H7 (cell line): ENCODE data around the gene TRIP10. TPM values are rescaled to one million over a fixed set of nuclear protein-coding genes. Genes with fewer than 3 reads are reported as not detected.
A peak's percentile ranks its signal among the peaks of the same experiment; 100 is the strongest.

ENCODE experiments used
- DNase-seq: peaks from one replicate; pipeline ENCODE4 v3.0.0; 2012
- H3K27me3 ChIP-seq: 2 replicates; pipeline ENCODE4 v1.6.0; 2011; ENCODE audit warnings: mild to moderate bottlenecking, low read length; ENCODE audit not compliant: control insufficient read depth, insufficient read depth
- H3K36me3 ChIP-seq: replicated peaks from 2 replicates; pipeline ENCODE4 v1.5.1; 2011; ENCODE audit warnings: low read length; ENCODE audit not compliant: control insufficient read depth, insufficient read depth
- H3K4me3 ChIP-seq: 2 replicates; pipeline ENCODE4 v1.5.1; 2011; ENCODE audit warnings: low read depth, mild to moderate bottlenecking, control low read depth, low read length, moderate library complexity; ENCODE audit not compliant: insufficient read depth
- total RNA-seq: library from RNA; depleted of rRNA; stranded (reverse); fragments of >200 nt; shearing (Covaris generic); gene quantifications from 2 replicates; pipeline ENCODE4 v1.2.3, GENCODE V29; 2014

TRIP10 gene
- total RNA-seq, 1 experiment from 2014 or later: 92.2 TPM

DNA sequence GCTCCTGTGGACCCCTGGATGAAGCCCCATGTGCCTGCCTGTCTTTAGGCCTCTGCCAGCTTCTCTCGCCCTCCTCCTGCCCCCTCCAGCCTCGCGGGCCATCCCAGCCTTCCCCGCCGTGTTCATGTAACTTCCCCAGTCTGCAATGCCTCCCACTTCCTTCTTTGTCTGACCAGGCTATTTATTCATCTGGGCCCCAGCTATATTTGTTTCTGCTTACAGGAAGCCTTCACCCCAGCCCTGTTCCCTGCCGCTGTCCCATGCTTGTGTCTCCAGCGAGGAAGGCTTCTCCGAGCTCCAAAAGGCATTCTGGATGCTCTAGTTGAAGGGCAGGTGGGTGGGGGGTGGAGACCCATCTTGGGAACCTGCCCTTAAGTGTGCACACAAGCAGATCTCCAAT, 11.1 kb upstream of the TRIP10 start:
- no peaks in the 10 kb centered on the region for H3K27me3 ChIP-seq
- no peak for DNase-seq
- H3K4me3 ChIP-seq: no peak overlapping the region
- peaks cover 2% of the 10 kb centered on the region for H3K36me3 ChIP-seq

DNA sequence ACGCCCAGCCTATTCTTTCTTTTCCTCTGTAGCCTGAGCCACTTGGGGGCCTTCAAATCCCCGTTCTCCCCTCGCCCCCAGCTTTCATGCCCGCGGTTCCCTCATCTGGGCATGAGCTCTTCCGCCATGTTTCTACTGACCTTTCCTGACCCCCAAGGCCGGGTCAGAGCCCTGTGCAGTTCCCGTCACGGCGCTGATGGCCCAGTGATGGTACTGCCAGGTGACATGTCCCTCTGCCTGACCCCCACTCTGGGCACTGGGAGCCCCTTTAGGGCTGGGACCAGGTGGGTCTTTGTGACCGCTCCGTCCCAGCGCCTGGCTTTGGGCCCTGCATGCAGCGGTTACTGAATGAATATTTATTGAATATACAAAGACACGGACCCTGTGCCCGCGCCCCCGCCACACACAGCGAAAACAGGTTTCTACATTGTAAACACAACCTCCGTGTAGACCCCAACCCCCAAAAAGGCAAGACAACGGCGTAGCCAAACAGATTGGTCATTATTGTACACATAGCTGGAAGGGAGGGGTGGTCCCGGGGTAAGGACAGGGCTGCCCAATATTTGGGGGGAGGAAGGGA, 9.8 kb upstream of the TRIP10 start:
- Histone ChIP-seq H3K4me3 (peak overlapping the region; percentile 25), H3K27me3 (no peaks in the 10 kb centered on the region), H3K36me3 (peaks cover 2% of the 10 kb centered on the region)
- DNase-seq: peak; percentile 33

DNA sequence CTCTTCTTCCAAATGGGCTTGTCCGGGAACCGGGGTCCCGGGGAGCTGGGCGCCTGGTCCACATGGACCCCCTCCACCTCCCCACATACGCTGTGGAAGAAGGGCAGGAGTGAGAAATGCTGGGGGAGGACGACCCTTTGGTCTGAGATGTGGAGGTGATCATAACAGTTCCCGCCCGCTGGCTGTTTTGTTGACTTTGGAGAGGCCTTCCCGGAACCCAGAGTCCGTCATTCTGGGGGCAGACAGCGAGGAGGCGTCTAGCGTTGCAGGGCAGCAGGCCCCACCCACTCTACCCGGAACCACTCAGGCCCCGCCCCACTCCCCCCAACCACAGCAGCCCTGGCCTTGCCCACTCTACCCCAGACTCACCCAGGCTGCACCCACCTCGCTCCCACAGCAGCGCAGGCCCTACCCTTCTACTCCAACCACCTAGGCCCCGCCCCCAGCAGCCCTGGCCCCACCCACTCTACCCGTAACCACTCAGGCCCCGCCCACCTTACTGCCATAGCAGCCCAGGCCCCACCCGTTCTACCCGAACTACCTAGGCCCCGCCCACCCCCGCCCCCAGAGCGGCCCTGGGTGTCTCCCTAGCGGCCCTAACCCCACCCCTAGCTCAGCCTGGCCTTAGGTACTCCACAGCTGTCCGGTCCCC, 9.2 kb upstream of the TRIP10 start:
- DNase-seq: peak; percentile 98
- peak overlapping the region; percentile 25 for H3K4me3 ChIP-seq
- no peaks in the 10 kb centered on the region for H3K27me3 ChIP-seq
- H3K36me3 ChIP-seq: peaks cover 2% of the 10 kb centered on the region

DNA sequence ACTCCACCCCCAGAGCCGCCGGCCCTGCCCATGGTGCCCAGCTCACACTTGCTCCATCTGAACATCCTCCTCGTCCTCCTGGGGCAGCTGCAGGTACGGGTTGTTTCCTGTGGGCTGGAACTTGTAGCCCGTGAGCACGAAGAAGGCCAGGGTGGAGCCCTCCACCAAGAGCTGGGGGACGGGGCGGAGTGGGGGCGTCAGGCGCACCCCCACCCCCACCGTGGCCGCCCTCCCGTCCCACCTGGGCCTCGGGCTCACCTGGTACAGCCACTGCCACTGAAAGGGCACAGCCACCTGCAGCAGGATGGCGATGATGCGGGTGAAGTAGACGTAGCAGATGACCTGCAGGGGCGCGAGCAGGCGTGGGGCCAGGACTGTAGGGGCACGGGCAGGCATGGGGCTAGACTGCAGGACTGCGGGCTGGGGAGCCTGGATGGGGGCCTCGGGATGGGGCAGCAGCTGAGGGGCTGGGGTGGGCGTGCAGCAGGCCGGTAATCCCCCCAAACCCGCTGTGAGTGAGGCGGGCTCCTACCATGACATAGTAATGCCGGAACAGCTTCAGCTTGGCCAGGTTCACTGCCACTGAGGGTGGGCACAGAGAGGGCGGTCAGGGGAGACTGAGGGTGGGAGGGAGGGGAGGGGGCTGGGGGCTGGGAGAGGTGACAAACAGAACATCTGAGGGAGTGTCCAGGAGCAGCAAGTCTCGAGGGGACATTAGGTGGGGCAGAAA, 8.4 kb upstream of the TRIP10 start:
- DNase-seq: no peak
- H3K36me3 ChIP-seq: peaks cover 2% of the 10 kb centered on the region
- H3K4me3 ChIP-seq: no peak overlapping the region
- H3K27me3 ChIP-seq: no peaks in the 10 kb centered on the region

DNA sequence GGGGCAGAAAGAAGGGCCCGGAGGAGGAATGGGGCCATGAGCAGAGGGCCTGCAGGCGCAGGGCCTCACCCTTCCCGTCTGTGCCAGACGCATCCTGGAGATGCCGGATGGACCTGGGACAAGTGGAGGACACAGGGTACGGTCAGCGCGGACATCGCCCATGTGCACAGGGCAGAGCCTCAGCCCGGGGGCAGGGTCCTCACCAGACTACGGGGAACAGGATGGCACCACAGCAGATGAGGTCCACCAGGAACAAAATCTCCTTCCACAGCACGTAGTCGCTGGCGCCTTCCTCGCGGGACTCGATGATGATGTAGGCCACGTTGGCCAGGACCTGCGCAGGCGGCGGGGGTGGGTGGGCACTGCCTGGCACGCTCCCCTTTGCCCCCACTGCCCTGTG, 7.7 kb upstream of the TRIP10 start:
- peaks cover 2% of the 10 kb centered on the region for H3K36me3 ChIP-seq
- no peak overlapping the region for H3K4me3 ChIP-seq
- no peaks in the 10 kb centered on the region for H3K27me3 ChIP-seq
- DNase-seq: peak; percentile 37

DNA sequence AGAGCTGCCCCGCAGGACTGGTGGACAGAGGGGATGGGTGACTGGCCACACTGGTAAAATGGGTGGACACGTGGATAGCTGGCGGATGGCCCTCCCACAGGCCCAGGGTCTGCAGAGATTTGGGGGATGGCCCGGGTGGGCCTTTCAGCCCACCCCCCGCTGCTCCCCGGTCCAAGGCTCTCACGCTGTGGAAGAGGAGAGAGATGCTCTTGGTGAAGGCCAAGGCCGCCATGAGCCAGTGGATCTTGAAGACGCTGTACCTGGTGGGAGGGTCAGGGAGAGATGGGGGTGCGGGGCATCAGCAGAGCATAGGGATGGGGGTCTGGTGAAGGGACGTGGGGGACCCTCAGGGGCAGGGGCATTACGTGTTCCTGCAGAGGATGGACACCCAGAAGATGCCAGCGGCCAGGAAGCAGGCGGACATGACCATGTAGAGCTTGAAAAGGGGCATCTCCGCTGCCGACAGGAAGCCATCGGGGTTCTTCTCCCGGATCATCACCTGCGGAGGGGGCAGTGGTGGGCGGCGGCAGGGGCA, 6.6 kb upstream of the TRIP10 start:
- Histone ChIP-seq H3K4me3 (no peak overlapping the region), H3K36me3 (peaks cover 2% of the 10 kb centered on the region), H3K27me3 (no peaks in the 10 kb centered on the region)
- DNase-seq: no peak

DNA sequence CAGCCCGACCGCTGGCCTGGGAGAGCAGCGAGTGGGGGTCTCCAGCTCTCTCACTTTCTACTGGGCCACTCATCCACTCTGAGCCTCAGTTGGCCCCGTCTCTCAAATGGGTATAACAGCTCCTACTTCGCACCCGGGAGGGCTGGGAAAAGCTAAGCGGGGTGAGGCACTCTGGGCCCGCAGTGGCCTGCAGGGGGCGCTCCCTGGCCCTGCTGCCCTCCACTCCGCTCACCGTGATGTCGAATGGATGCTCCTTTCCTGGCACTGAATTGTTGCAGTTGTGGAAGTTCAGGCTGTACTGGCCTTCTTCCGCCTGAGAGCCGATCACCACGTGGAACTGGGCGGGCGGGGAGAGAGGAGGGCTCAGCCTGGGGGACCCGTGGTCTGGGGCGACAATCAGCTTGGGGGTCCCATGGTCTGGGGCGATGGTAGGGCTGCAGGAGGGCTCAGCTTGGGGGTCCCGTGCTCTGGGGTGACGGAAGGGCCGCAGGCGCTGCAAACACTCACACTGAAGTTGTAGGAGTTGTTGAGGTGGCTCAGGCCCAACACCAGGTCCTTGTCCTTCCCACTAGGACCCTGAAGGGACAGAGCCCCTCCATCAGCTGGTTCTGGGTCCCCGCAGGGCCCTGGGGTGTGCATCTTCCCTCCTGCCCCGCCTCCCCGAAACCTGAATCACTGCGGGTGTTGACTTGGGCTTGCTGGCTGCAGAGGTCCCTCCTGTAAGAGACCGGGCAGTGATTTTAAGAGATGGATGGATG, 6.0 kb upstream of the TRIP10 start:
- peak; percentile 90 for DNase-seq
- Histone ChIP-seq H3K4me3 (no peak overlapping the region), H3K27me3 (no peaks in the 10 kb centered on the region), H3K36me3 (peaks cover 2% of the 10 kb centered on the region)

DNA sequence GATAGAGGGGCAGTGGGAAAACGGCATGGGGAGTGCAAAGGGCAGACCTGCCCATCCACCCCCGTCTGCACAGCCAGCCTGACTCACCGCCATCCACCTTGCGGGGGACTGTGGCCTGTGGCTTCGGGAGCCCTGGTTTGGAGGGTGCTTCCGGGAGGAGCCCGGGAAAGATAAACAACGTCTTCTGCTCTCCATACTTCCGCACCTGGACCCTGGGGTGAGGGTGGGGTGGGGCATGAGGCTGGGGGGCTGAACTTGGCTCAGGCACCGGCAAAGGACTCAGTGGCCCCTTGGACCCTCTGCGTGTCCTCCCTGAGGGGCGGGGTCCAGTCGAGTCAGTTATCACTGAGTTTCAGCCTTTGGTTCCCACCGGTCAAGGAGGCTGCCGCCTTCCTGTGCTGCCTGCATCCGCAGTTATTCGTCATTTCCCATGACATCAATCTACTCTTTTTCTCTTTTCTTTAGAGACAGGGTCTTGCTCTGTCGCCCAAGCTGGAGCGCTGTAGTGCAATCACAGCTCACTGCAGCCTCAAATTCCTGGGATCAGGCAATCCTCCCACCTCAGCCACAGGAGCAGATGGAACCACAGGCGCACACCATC, 5.3 kb upstream of the TRIP10 start:
- peak; percentile 47 for DNase-seq

DNA sequence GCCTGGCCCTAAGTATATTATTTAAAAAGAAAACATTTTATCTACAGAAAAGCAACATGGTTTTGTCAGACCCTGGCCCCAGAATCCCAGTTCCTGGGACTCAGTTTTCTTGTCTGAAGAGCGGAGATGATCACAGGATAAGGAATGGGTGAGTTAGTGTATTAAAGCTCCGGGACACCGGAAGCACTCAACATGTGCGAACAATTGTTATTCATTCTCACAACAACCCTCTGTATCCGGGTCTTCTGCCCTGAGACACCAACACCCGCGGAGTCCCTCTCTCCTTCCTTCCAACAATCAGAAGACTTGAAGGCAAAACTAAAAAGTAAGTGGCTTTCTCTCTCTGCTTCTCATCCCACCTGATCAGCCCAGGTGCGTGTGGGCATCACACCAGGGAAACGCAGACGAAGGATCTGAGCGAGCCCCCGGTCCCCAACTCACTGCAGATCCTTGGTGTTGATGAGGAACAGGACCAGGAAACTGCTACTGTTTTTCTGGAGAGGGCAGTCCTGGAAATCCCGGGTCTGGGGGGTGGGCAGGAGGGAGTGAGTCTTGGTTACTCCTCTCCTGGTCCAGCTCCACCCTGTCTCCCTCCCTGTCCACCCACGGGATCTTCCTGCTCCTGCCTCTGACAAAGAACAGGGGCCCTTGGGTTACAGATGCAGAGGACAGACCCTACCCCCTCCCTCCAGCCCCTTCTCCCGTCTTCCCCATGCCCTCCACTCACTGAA, 4.1 kb upstream of the TRIP10 start:
- Histone ChIP-seq H3K36me3 (peaks cover 2% of the 10 kb centered on the region), H3K27me3 (no peaks in the 10 kb centered on the region), H3K4me3 (peak overlapping the region; percentile 82)
- DNase-seq: peak; percentile 32

More for the DNA sequence above, 5.3 kb upstream of the TRIP10 start:
- Histone ChIP-seq H3K4me3 (no peak overlapping the region), H3K36me3 (peaks cover 2% of the 10 kb centered on the region), H3K27me3 (no peaks in the 10 kb centered on the region)

DNA sequence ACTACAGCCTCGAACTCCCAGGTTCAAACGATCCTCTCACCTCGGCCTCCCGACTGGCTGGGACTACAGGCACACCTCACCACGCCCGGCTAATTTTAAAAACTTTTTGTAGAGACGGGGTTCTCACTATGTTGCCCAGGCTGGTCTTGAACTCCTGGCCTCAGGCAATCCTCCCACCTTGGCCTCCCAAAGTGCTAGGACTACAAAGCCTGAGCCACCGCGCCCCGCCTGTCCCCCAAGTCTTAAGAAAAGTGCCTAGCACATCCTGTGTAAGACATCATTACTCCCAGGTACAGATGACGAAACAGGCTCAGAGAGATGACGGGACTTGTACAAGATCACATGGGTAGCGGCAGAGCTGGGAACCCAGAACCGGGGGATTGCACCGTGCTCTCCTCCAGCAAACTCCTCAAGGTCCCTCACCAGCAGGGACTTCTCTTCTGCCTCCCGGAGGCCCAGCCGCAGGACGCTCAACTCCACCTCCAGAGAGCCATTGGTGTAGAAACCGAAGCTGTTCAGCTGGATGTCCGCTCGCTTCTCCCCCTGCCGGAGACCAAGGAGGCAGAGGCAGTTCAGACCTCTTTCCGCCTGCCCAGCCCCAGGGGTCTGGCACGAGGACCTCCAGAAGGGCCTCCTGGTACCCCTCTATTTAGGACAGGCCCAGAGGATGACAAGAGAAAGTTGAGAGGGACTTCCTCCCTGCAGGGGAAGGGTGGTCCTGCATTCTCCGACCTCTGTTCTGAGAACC, 3.1 kb upstream of the TRIP10 start:
- DNase-seq: peak; percentile 82
- peaks cover 2% of the 10 kb centered on the region for H3K36me3 ChIP-seq
- peak overlapping the region; percentile 82 for H3K4me3 ChIP-seq
- no peaks in the 10 kb centered on the region for H3K27me3 ChIP-seq

DNA sequence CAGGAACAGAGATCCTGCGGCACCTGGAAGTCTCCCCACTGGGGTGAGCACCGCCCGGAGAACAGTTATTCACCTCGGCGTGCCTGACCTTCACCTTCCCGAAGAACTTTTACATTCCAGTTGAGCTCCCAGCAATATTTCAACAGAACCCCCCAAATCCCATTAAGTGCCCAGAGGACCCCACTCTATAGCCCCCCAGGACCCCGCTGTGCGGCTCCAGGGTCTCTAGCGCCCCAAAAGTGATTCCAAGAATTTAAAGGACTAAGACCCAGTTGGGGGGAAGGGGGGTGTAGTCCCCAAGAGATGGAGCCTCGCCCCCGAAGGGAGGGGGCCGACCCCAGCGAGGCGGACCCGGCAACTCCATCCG, 2.6 kb upstream of the TRIP10 start:
- peak overlapping the region; percentile 82 for H3K4me3 ChIP-seq
- H3K27me3 ChIP-seq: no peaks in the 10 kb centered on the region
- H3K36me3 ChIP-seq: peaks cover 2% of the 10 kb centered on the region
- DNase-seq: no peak

DNA sequence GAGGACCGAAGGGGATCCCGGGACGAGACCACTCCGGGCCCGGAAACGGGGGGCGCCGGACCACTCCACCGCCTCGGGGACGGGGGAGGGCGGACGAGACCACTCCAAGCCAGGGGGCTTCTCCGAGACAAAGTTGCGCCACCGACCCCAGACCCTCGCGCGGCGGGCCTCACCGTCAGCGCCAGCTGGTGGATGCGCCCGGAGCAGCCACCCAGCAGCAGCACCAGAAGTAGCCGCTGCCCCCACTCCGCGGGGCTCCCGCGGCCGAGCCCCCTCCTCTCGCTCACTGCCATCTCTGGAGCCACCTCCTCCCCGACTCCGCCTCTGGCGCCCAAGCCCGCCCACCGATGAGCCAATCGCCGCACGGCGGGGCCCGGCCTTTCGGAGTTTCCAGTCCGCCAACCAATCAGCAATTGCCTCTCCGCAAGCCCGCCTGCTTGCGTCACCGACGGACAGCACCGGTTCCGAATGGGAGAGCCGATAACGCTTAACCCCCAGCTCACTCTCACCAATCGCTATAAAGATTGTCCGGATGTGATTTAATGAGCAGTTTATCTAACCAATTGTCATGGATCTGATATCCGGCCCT, 2.1 kb upstream of the TRIP10 start, which contains the start of gene GPR108:
Gene GPR108 (minus strand): TSS at position 297 of the 589 bp plus-strand sequence. CDS start 4 bp downstream, at position 293.
- peak within 1 kb of the TSS; percentile 82 for H3K4me3 ChIP-seq
- peaks cover 2% of the 10 kb centered on the region for H3K36me3 ChIP-seq
- H3K27me3 ChIP-seq: no peaks in the 10 kb centered on the region
- peak; percentile 100 for DNase-seq
